Measurements from ENCODE around the gene CPNE1.

- TF ChIP-seq EZH2phosphoT487 (IDR thresholded peaks at IDR 0.05; ENCODE audit: insufficient read depth, low read depth) (no peak), EZH2 (IDR thresholded peaks at IDR 0.05; ENCODE audit: insufficient read depth, poor library complexity, severe bottlenecking) (no peak)
Measured at GRCh38 chr20:35702824-35703695, 38.4 kb upstream of the CPNE1 start.
